WTC11 (cell line): ENCODE data around the gene ELP4. TPM values are rescaled to one million over a fixed set of nuclear protein-coding genes. Genes with fewer than 3 reads are reported as not detected.
A peak's percentile ranks its signal among the peaks of the same experiment; 100 is the strongest.

Experiments used
- ATAC-seq: fragments of 200-7000 bp; cut with Tn5 transposase; 2 replicates; pipeline ENCODE4 v1.10.0; 2021; ENCODE audit warnings: mild to moderate bottlenecking, moderate library complexity
- CTCF ChIA-PET: fragments of 300-600 bp; sonication (Branson Sonifier 250); formaldehyde crosslinking; loops from one replicate; lab custom pipeline; 2021; ENCODE audit warnings: antibody characterized with exemption; lab: Charles Lee
- POLR2A ChIA-PET: fragments of 350-600 bp; sonication (Branson Sonifier 250); formaldehyde crosslinking; loops from one replicate; lab custom pipeline; 2021; ENCODE audit warnings: antibody characterized with exemption; lab: Charles Lee
- DNase-seq: peaks from one replicate; pipeline ENCODE4 v3.0.0; 2021; ENCODE audit warnings: low spot score
- H3K27ac Mint-ChIP-seq: 2 replicates; pipeline ENCODE4 v1.8.0; 2021; ENCODE audit warnings: mixed read lengths
- H3K27me3 Mint-ChIP-seq: 2 replicates; pipeline ENCODE4 v1.8.0; 2021; ENCODE audit warnings: low read depth, mild to moderate bottlenecking, moderate library complexity, mixed read lengths
- H3K36me3 Mint-ChIP-seq: 2 replicates; pipeline ENCODE4 v1.8.0; 2021; ENCODE audit warnings: mixed read lengths
- H3K4me1 Mint-ChIP-seq: 2 replicates; pipeline ENCODE4 v1.8.0; 2022; ENCODE audit warnings: mixed read lengths
- H3K4me3 Mint-ChIP-seq: 2 replicates; pipeline ENCODE4 v1.8.0; 2021; ENCODE audit warnings: mild to moderate bottlenecking, moderate library complexity, mixed read lengths
- H3K9me3 Mint-ChIP-seq: 2 replicates; pipeline ENCODE4 v1.8.0; 2021; ENCODE audit warnings: mixed read lengths
- HMGA2 ChIP-seq: fragments of 250-450 bp; sonication (Bioruptor Pico); IDR thresholded peaks from 2 replicates; pipeline ENCODE4 v1.4.0; 2021; ENCODE audit warnings: mild to moderate bottlenecking, moderate library complexity
- KAT7 ChIP-seq: sonication (generic); formaldehyde crosslinking; IDR thresholded peaks from 2 replicates; pipeline ENCODE4 v1.8.1; 2023; ENCODE audit warnings: missing genetic modification reagents, mild to moderate bottlenecking, borderline replicate concordance
- NR3C1 ChIP-seq: sonication (generic); formaldehyde crosslinking; conservative IDR thresholded peaks from 2 replicates; pipeline ENCODE4 v1.8.1; 2023; ENCODE audit warnings: low read depth, mild to moderate bottlenecking, missing genetic modification reagents
- RELA ChIP-seq: sonication (generic); formaldehyde crosslinking; IDR thresholded peaks from 2 replicates; pipeline ENCODE4 v1.8.1; 2022; ENCODE audit warnings: missing genetic modification reagents, mild to moderate bottlenecking, borderline replicate concordance
- SMAD3 ChIP-seq: sonication (generic); formaldehyde crosslinking; IDR thresholded peaks from 2 replicates; pipeline ENCODE4 v1.8.0; 2022; ENCODE audit warnings: missing genetic modification reagents, mild to moderate bottlenecking, borderline replicate concordance
- ZNF317 ChIP-seq: sonication (generic); formaldehyde crosslinking; IDR thresholded peaks from 2 replicates; pipeline ENCODE4 v1.8.1; 2023; ENCODE audit warnings: low read depth, mild to moderate bottlenecking, moderate library complexity, missing genetic modification reagents, borderline replicate concordance
- total RNA-seq: library from RNA; stranded (reverse); gene quantifications from 3 replicates; pipeline ENCODE4 v1.2.3, GENCODE V29; 2021
- TF ChIP-seq, protein P1 (sequence below): sonication (generic); formaldehyde crosslinking; IDR thresholded peaks from 2 replicates; pipeline ENCODE4 v1.8.0; 2023; ENCODE audit warnings: missing genetic modification reagents, mild to moderate bottlenecking, borderline replicate concordance
- TF ChIP-seq, protein P2 (sequence below): sonication (generic); formaldehyde crosslinking; IDR thresholded peaks from 2 replicates; pipeline ENCODE4 v1.8.1; 2023; ENCODE audit warnings: mild to moderate bottlenecking, missing genetic modification reagents
- TF ChIP-seq, protein P3 (sequence below): sonication (generic); formaldehyde crosslinking; IDR thresholded peaks from 2 replicates; pipeline ENCODE4 v1.8.1; 2023; ENCODE audit warnings: mild to moderate bottlenecking, missing genetic modification reagents
- TF ChIP-seq, protein P4 (sequence below): sonication (generic); formaldehyde crosslinking; IDR thresholded peaks from 2 replicates; pipeline ENCODE4 v1.8.1; 2022; ENCODE audit warnings: mild to moderate bottlenecking, moderate library complexity, missing genetic modification reagents

ELP4 gene
- total RNA-seq, 1 experiment from 2014 or later = 14.6 TPM

DNA sequence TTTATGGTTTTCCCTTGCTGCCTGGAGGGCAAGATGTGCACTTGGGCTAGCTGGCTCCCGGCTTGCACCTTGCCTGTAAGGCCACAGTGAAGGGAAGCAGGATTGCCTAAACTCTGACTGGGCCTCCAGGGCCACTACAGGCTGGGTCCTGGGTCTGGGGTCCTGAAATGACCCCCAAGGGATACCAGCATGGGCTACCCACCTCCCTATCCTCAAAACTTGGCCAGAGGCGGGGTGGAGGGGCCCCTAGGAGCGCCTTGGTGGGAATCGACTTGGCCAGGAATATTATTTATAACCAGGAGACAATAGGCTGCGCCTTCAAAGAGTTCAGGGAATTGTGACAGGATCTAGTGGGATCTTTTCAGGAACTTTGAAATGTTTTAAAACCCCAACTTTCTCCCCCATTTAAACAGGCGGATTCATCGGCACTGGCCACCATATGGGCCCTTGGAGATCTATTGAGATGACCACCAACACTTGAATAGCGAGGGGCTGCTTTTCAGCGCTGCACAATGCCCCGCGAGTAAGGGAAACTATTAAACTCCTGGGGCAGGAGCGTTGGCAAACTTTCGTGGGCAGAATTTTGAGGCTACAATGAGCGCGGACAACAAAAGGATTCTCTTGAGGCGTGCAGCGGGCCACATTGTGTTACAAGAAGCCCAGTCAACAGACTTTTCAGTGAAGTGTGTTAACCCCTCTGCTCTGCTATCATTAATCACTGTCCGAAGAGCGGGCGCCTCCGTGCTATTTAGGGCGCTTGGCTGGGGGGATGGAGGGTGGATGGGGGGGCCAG lies 286.3 kb downstream of the ELP4 start (continued):
- TF ChIP-seq, protein P1, sequence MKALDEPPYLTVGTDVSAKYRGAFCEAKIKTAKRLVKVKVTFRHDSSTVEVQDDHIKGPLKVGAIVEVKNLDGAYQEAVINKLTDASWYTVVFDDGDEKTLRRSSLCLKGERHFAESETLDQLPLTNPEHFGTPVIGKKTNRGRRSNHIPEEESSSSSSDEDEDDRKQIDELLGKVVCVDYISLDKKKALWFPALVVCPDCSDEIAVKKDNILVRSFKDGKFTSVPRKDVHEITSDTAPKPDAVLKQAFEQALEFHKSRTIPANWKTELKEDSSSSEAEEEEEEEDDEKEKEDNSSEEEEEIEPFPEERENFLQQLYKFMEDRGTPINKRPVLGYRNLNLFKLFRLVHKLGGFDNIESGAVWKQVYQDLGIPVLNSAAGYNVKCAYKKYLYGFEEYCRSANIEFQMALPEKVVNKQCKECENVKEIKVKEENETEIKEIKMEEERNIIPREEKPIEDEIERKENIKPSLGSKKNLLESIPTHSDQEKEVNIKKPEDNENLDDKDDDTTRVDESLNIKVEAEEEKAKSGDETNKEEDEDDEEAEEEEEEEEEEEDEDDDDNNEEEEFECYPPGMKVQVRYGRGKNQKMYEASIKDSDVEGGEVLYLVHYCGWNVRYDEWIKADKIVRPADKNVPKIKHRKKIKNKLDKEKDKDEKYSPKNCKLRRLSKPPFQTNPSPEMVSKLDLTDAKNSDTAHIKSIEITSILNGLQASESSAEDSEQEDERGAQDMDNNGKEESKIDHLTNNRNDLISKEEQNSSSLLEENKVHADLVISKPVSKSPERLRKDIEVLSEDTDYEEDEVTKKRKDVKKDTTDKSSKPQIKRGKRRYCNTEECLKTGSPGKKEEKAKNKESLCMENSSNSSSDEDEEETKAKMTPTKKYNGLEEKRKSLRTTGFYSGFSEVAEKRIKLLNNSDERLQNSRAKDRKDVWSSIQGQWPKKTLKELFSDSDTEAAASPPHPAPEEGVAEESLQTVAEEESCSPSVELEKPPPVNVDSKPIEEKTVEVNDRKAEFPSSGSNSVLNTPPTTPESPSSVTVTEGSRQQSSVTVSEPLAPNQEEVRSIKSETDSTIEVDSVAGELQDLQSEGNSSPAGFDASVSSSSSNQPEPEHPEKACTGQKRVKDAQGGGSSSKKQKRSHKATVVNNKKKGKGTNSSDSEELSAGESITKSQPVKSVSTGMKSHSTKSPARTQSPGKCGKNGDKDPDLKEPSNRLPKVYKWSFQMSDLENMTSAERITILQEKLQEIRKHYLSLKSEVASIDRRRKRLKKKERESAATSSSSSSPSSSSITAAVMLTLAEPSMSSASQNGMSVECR (CRISPR knock-in tag) = no peak
- TF ChIP-seq KAT7 (CRISPR knock-in tag) (no peak), ZNF317 (CRISPR knock-in tag) (no peak), HMGA2 (no peak), RELA (no peak), NR3C1 (CRISPR knock-in tag) (no peak)
- TF ChIP-seq, protein P2, sequence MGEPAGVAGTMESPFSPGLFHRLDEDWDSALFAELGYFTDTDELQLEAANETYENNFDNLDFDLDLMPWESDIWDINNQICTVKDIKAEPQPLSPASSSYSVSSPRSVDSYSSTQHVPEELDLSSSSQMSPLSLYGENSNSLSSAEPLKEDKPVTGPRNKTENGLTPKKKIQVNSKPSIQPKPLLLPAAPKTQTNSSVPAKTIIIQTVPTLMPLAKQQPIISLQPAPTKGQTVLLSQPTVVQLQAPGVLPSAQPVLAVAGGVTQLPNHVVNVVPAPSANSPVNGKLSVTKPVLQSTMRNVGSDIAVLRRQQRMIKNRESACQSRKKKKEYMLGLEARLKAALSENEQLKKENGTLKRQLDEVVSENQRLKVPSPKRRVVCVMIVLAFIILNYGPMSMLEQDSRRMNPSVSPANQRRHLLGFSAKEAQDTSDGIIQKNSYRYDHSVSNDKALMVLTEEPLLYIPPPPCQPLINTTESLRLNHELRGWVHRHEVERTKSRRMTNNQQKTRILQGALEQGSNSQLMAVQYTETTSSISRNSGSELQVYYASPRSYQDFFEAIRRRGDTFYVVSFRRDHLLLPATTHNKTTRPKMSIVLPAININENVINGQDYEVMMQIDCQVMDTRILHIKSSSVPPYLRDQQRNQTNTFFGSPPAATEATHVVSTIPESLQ = no peak

DNA sequence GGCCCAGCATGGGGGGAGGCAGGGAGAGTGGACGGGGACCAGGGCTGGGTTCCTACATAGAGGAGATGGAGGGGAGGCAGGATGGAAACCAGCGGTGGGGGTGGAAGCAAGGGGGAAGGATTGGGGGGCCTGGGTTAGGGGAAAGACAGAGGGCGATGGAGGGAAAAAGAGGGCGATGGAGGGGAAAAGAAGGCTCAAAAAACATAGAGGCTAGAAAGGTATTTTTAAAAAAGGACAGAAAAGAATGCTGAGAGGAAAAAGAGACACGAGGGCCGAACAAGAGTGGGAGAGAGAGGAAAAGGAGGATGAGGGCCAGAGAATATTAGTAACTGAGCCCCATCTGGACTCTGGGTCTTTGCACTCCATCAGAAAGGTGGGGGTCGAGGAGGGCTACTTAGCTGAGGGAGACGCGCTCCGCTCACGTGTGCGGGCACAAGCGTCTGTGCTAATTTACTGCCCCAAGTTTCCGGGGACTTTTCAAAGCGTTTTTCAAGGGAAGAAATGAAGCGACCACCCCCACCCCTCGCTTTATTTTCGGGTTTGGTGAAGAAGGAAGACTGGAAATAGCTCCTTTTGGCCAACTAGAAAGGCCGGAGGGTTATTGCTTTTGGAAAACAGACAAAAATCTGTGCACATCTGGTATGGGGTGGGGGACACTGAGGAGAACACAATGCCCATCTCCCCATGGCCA lies 287.1 kb downstream of the ELP4 start:
- H3K9me3 Mint-ChIP-seq = no peaks in the 10 kb centered on the region
- CTCF ChIA-PET = interaction anchor here (0.6 to 4.0 kb wide), 7 partner anchors 21 to 1109 kb away, joined by 3 to 54 read pairs (median 4); no protein-coding TSS in a partner anchor
- TF ChIP-seq SMAD3 (CRISPR knock-in tag) = no peak
- TF ChIP-seq, protein P3, sequence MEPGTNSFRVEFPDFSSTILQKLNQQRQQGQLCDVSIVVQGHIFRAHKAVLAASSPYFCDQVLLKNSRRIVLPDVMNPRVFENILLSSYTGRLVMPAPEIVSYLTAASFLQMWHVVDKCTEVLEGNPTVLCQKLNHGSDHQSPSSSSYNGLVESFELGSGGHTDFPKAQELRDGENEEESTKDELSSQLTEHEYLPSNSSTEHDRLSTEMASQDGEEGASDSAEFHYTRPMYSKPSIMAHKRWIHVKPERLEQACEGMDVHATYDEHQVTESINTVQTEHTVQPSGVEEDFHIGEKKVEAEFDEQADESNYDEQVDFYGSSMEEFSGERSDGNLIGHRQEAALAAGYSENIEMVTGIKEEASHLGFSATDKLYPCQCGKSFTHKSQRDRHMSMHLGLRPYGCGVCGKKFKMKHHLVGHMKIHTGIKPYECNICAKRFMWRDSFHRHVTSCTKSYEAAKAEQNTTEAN (CRISPR knock-in tag) = no peak
- POLR2A ChIA-PET = interaction anchor here (0.6 to 0.8 kb wide), 4 partner anchors 20 to 28 kb away, joined by 3 to 4 read pairs (median 4); no protein-coding TSS in a partner anchor
- ATAC-seq (no peak), DNase-seq (no peak)
- H3K4me3 Mint-ChIP-seq = peak overlapping the region; percentile 48
- H3K27me3 Mint-ChIP-seq = peaks cover 90% of the 10 kb centered on the region
- H3K27ac Mint-ChIP-seq = no peak overlapping the region
- no peaks in the 10 kb centered on the region for H3K36me3 Mint-ChIP-seq
- peaks cover 37% of the 10 kb centered on the region for H3K4me1 Mint-ChIP-seq

DNA sequence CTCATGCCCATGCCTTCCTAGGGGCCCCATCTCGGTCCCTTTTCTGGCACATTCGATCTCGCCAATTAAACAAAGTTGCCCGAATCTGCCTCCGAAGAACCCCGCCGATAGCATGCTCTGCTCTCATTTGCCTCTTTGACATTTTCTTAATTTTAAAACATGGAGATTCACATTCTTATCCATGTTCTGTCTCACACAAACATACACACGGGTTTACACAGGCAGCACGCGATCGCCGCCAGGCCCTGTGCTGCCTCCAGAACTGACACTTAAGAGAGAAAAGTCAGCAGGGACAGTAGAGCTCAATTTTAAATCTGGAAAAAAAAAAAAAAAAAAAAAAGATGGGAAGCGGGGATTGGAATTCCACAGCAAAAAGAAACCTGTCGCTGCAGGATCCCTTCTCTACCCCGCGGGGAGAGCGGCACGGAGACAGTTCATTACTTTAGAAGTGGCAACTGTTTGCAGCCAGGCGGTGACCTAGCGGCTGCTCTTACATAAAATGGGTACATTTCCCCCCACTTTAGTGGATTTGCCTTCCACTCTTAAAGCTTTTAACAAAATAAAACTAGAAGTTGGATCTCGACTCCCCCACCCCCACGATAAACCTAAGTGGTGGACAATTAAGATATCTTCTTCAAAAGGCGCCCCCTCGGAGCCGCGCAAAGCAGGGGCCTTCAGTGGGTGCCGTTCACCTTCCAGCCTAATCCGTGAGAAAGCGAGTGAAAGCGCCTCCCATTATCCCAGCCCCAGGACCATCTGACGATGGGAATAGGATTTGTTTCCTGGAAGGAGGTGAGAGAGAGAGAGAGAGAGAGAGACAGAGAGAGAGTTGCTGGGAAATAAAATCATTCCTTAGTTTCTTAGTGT lies 287.9 kb downstream of the ELP4 start:
- CTCF ChIA-PET = interaction anchor here (0.6 to 4.0 kb wide), 20 partner anchors 10 to 1110 kb away, joined by 3 to 54 read pairs (median 6); no protein-coding TSS in a partner anchor
- H3K27me3 Mint-ChIP-seq = peaks cover 97% of the 10 kb centered on the region

More for the DNA sequence above, 287.9 kb downstream of the ELP4 start:
- Mint-ChIP-seq H3K4me3 (peak overlapping the region; percentile 60), H3K9me3 (no peaks in the 10 kb centered on the region), H3K27ac (no peak overlapping the region), H3K4me1 (peaks cover 37% of the 10 kb centered on the region), H3K36me3 (no peaks in the 10 kb centered on the region)
- DNase-seq = no peak
- TF ChIP-seq, protein P4, sequence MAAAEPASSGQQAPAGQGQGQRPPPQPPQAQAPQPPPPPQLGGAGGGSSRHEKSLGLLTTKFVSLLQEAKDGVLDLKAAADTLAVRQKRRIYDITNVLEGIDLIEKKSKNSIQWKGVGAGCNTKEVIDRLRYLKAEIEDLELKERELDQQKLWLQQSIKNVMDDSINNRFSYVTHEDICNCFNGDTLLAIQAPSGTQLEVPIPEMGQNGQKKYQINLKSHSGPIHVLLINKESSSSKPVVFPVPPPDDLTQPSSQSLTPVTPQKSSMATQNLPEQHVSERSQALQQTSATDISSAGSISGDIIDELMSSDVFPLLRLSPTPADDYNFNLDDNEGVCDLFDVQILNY (CRISPR knock-in tag) = no peak
- POLR2A ChIA-PET = interaction anchor here (0.6 to 0.8 kb wide), 5 partner anchors 20 to 807 kb away, joined by 3 to 4 read pairs (median 3); no protein-coding TSS in a partner anchor
- no peak for ATAC-seq
